SK-N-SH treated with all-trans-retinoic acid at 6 μM for 48 hours (cell line): Measurements from ENCODE around the gene FZD1.

Experiments
- ATAC-seq: fragments of 200-7000 bp; cut with Tn5 transposase; 3 replicates; pipeline ENCODE4 v1.9.1; 2020; ENCODE audit warnings: mild to moderate bottlenecking, moderate library complexity
- BACH2 ChIP-seq: fragments of 250-450 bp; sonication (Bioruptor Pico); IDR thresholded peaks from 2 replicates; pipeline ENCODE4 v1.9.0; 2021; ENCODE audit warnings: mild to moderate bottlenecking, borderline replicate concordance
- CREB5 ChIP-seq: fragments of 250-450 bp; sonication (Bioruptor Pico); IDR thresholded peaks from 2 replicates; pipeline ENCODE4 v1.5.1; 2020; ENCODE audit warnings: low read depth, mild to moderate bottlenecking, moderate library complexity
- CSDC2 ChIP-seq: fragments of 250-450 bp; sonication (Bioruptor Pico); IDR thresholded peaks from 2 replicates; pipeline ENCODE4 v1.5.0; 2020; ENCODE audit warnings: mild to moderate bottlenecking, moderate library complexity
- ESRRG ChIP-seq: fragments of 250-450 bp; sonication (Bioruptor Pico); IDR thresholded peaks from 2 replicates; pipeline ENCODE4 v1.6.1; 2021; ENCODE audit warnings: mild to moderate bottlenecking
- GLIS3 ChIP-seq: fragments of 250-450 bp; sonication (Bioruptor Pico); IDR thresholded peaks from 2 replicates; pipeline ENCODE4 v1.5.0; 2020; ENCODE audit warnings: mild to moderate bottlenecking, moderate library complexity
- ISL1 ChIP-seq: fragments of 250-450 bp; sonication (Bioruptor Pico); IDR thresholded peaks from 2 replicates; pipeline ENCODE4 v2.1.2; 2022; ENCODE audit warnings: mild to moderate bottlenecking, moderate library complexity
- PPARA ChIP-seq: fragments of 250-450 bp; sonication (Bioruptor Pico); IDR thresholded peaks from 2 replicates; pipeline ENCODE4 v1.5.0; 2020; ENCODE audit warnings: mild to moderate bottlenecking, borderline replicate concordance
- RARB ChIP-seq: fragments of 250-450 bp; sonication (Bioruptor Pico); IDR thresholded peaks from 2 replicates; pipeline ENCODE4 v1.8.0; 2021; ENCODE audit warnings: mild to moderate bottlenecking, moderate library complexity
- SNAI2 ChIP-seq: fragments of 250-450 bp; sonication (Bioruptor Pico); IDR thresholded peaks from 2 replicates; pipeline ENCODE4 v1.5.0; 2020; ENCODE audit warnings: mild to moderate bottlenecking, moderate library complexity
- TOX ChIP-seq: fragments of 250-450 bp; sonication (Bioruptor Pico); IDR thresholded peaks from 2 replicates; pipeline ENCODE4 v1.8.0; 2021; ENCODE audit warnings: mild to moderate bottlenecking, moderate library complexity, borderline replicate concordance
- TSHZ2 ChIP-seq: fragments of 250-450 bp; sonication (Bioruptor Pico); IDR thresholded peaks from 2 replicates; pipeline ENCODE4 v1.5.0; 2020; ENCODE audit warnings: mild to moderate bottlenecking, moderate library complexity
- ZC3H10 ChIP-seq: fragments of 250-450 bp; sonication (Bioruptor Pico); IDR thresholded peaks from 2 replicates; pipeline ENCODE4 v1.5.1; 2021; ENCODE audit warnings: mild to moderate bottlenecking, moderate library complexity
- ZFP3 ChIP-seq: fragments of 250-450 bp; sonication (Bioruptor Pico); IDR thresholded peaks from 2 replicates; pipeline ENCODE4 v1.5.0; 2020; ENCODE audit warnings: mild to moderate bottlenecking, moderate library complexity
- ZFP30 ChIP-seq: fragments of 450-650 bp; formaldehyde crosslinking; IDR thresholded peaks from 2 replicates; pipeline ENCODE4 v1.5.0; 2022; ENCODE audit warnings: mild to moderate bottlenecking, moderate library complexity
- ZNF565 ChIP-seq: fragments of 450-650 bp; formaldehyde crosslinking; conservative IDR thresholded peaks from 2 replicates; pipeline ENCODE4 v1.5.0; 2020; ENCODE audit warnings: low read depth, mild to moderate bottlenecking, moderate library complexity
- ZNF70 ChIP-seq: fragments of 450-650 bp; formaldehyde crosslinking; IDR thresholded peaks from 2 replicates; pipeline ENCODE4 v1.5.0; 2020; ENCODE audit warnings: mild to moderate bottlenecking, moderate library complexity
- ZNF8 ChIP-seq: fragments of 450-650 bp; formaldehyde crosslinking; IDR thresholded peaks from 2 replicates; pipeline ENCODE4 v1.5.0; 2020; ENCODE audit warnings: mild to moderate bottlenecking, moderate library complexity
- TF ChIP-seq, protein P1 (sequence below): fragments of 250-450 bp; sonication (Bioruptor Pico); IDR thresholded peaks from 2 replicates; pipeline ENCODE4 v1.8.0; 2021; ENCODE audit warnings: low read depth, mild to moderate bottlenecking, moderate library complexity, borderline replicate concordance
- TF ChIP-seq, protein P2 (sequence below): fragments of 250-450 bp; sonication (Bioruptor Pico); IDR thresholded peaks from 2 replicates; pipeline ENCODE4 v1.8.0; 2020; ENCODE audit warnings: mild to moderate bottlenecking, moderate library complexity, borderline replicate concordance

FZD1 gene

GRCh38 chr7:91239171-91239604 lies 25.0 kb upstream of the FZD1 start:
- peak; percentile 29; the same call in 2 of the 3 replicates for ATAC-seq
- TF ChIP-seq TSHZ2 (CRISPR knock-in tag) (no peak), ZFP30 (CRISPR knock-in tag) (no peak), ISL1 (CRISPR knock-in tag) (no peak), ESRRG (no peak), RARB (no peak), ZNF70 (CRISPR knock-in tag) (no peak), ZC3H10 (CRISPR knock-in tag) (no peak), SNAI2 (CRISPR knock-in tag) (no peak)

DNA sequence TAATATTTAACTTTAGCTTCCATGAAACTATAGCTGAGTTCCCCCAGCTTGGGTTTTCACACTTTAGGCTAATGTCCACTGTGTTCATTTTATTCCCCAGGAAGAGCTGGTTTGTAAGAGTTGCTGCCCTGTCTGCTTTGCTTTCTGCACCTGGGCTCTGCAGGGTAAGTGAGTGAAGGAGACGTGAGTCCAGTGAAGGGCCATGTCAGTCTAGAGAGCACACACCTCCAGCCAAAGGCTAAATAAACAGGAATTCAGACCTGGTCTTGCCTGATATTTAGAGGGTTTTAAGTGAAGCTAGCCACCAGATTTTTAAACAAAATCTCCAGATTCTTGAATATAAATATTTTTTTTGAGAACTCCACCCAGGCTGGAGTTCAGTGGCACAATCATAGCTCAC lies 24.5 kb upstream of the FZD1 start:
- TF ChIP-seq TOX (CRISPR knock-in tag): no peak
- TF ChIP-seq ZC3H10 (CRISPR knock-in tag): no peak
- no peak for TF ChIP-seq TSHZ2 (CRISPR knock-in tag)
- TF ChIP-seq, protein P1, sequence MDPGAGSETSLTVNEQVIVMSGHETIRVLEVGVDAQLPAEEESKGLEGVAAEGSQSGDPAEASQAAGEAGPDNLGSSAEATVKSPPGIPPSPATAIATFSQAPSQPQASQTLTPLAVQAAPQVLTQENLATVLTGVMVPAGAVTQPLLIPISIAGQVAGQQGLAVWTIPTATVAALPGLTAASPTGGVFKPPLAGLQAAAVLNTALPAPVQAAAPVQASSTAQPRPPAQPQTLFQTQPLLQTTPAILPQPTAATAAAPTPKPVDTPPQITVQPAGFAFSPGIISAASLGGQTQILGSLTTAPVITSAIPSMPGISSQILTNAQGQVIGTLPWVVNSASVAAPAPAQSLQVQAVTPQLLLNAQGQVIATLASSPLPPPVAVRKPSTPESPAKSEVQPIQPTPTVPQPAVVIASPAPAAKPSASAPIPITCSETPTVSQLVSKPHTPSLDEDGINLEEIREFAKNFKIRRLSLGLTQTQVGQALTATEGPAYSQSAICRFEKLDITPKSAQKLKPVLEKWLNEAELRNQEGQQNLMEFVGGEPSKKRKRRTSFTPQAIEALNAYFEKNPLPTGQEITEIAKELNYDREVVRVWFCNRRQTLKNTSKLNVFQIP (CRISPR knock-in tag): no peak
- no peak for TF ChIP-seq ZNF70 (CRISPR knock-in tag)
- no peak for TF ChIP-seq GLIS3 (CRISPR knock-in tag)
- TF ChIP-seq ZNF565 (CRISPR knock-in tag): no peak
- ATAC-seq: no peak

- ATAC-seq: no peak
- TF ChIP-seq TOX (CRISPR knock-in tag) (no peak), ZFP3 (CRISPR knock-in tag) (no peak), ZFP30 (CRISPR knock-in tag) (no peak), ZNF8 (no peak), CREB5 (no peak), SNAI2 (CRISPR knock-in tag) (no peak), CSDC2 (CRISPR knock-in tag) (no peak), GLIS3 (CRISPR knock-in tag) (no peak), PPARA (CRISPR knock-in tag) (no peak), BACH2 (CRISPR knock-in tag) (no peak)
- TF ChIP-seq, protein P2, sequence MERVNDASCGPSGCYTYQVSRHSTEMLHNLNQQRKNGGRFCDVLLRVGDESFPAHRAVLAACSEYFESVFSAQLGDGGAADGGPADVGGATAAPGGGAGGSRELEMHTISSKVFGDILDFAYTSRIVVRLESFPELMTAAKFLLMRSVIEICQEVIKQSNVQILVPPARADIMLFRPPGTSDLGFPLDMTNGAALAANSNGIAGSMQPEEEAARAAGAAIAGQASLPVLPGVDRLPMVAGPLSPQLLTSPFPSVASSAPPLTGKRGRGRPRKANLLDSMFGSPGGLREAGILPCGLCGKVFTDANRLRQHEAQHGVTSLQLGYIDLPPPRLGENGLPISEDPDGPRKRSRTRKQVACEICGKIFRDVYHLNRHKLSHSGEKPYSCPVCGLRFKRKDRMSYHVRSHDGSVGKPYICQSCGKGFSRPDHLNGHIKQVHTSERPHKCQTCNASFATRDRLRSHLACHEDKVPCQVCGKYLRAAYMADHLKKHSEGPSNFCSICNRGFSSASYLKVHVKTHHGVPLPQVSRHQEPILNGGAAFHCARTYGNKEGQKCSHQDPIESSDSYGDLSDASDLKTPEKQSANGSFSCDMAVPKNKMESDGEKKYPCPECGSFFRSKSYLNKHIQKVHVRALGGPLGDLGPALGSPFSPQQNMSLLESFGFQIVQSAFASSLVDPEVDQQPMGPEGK (CRISPR knock-in tag): no peak
Measured at GRCh38 chr7:91240376-91240941, 23.8 kb upstream of the FZD1 start.
